ENCODE results near the gene TMEM200A. TPM values are rescaled to one million over a fixed set of nuclear protein-coding genes. Genes with fewer than 3 reads are reported as not detected.
"Not testable (repeated sequence)": the region's sequence is repeated elsewhere in the genome, so short reads cannot be mapped to it uniquely, and the experiment has no call there.

Gene TMEM200A
- total RNA-seq, 1 donor, result 43.1 TPM

DNA sequence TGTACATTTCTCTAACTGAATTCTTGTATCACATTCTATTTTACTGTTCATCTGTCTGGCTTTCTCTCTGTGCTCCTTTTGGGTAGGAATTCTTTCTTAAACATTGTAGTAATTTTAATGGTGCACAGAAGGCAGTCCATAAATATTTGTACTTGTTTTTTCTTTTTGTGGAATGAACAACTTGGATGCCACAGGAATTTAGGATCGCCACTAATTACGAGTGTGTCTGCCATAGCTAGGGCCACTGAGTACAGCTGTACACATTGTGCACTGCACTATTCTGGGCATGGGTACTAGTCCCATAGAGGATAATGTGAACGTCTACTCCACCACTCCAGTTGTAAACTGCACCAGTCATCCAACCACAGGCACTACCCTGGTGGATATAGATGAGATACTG, 39.3 kb upstream of the TMEM200A start:
- TF ChIP-seq, protein P1, sequence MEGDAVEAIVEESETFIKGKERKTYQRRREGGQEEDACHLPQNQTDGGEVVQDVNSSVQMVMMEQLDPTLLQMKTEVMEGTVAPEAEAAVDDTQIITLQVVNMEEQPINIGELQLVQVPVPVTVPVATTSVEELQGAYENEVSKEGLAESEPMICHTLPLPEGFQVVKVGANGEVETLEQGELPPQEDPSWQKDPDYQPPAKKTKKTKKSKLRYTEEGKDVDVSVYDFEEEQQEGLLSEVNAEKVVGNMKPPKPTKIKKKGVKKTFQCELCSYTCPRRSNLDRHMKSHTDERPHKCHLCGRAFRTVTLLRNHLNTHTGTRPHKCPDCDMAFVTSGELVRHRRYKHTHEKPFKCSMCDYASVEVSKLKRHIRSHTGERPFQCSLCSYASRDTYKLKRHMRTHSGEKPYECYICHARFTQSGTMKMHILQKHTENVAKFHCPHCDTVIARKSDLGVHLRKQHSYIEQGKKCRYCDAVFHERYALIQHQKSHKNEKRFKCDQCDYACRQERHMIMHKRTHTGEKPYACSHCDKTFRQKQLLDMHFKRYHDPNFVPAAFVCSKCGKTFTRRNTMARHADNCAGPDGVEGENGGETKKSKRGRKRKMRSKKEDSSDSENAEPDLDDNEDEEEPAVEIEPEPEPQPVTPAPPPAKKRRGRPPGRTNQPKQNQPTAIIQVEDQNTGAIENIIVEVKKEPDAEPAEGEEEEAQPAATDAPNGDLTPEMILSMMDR (IDR thresholded peaks at IDR 0.05; ENCODE audit: extremely low read depth, low read depth, low read length), result no peak
- Histone ChIP-seq H3K9me3 (ENCODE audit: low read depth, low read length) (no peaks in the 10 kb centered on the region), H3K27me3 (ENCODE audit: insufficient read depth, low read length) (no peaks in the 10 kb centered on the region), H3K79me2 (ENCODE audit: insufficient read depth, low read length) (no peaks in the 10 kb centered on the region), H3K4me1 (ENCODE audit: insufficient read depth, low read length) (peaks cover 30% of the 10 kb centered on the region), H3K4me3 (ENCODE audit: insufficient read depth, low read length) (no peak overlapping the region), H3K4me2 (ENCODE audit: insufficient read depth, low read length) (no peak overlapping the region), H3K27ac (ENCODE audit: low read depth, low read length) (no peak overlapping the region), H4K20me1 (ENCODE audit: insufficient read depth, low read length) (no peaks in the 10 kb centered on the region), H3K36me3 (ENCODE audit: insufficient read depth, low read length) (no peaks in the 10 kb centered on the region), H2AFZ (ENCODE audit: low read length) (no peak overlapping the region)
- no peak for DNase-seq (ENCODE audit: insufficient read length, low spot score, missing footprints)

DNA sequence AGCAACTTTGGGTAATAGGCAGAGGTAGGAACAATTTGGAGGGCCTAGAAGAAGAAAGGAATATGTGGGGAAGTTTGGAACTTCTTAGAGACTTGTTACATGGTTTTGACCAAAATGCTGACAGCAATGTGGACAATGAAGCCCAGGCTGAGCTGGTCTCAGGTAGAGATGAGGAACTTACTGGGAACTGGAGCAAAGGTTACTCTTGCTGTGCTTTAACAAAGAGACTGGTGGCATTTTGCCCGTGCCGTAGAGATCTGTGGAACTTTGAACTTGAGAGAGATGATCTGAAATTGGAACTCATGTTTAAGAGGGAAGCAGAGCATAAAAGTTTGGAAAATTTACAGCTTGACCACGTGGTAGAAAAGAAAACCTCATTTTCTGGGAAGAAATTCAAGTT, 28.3 kb upstream of the TMEM200A start:
- no peak overlapping the region for H3K4me3 ChIP-seq (ENCODE audit: insufficient read depth, low read length)
- no peak for DNase-seq (ENCODE audit: insufficient read length, low spot score, missing footprints)
- H2AFZ ChIP-seq (ENCODE audit: low read length), result no peak overlapping the region
- TF ChIP-seq, protein P1 (IDR thresholded peaks at IDR 0.05; ENCODE audit: extremely low read depth, low read depth, low read length), result no peak
- H3K9me3 ChIP-seq (ENCODE audit: low read depth, low read length), result no peaks in the 10 kb centered on the region
- H3K27ac ChIP-seq (ENCODE audit: low read depth, low read length), result no peak overlapping the region
- no peak overlapping the region for H3K4me2 ChIP-seq (ENCODE audit: insufficient read depth, low read length)
- no peaks in the 10 kb centered on the region for H3K79me2 ChIP-seq (ENCODE audit: insufficient read depth, low read length)
- H3K4me1 ChIP-seq (ENCODE audit: insufficient read depth, low read length), result no peaks in the 10 kb centered on the region
- no peaks in the 10 kb centered on the region for H3K27me3 ChIP-seq (ENCODE audit: insufficient read depth, low read length)
- no peaks in the 10 kb centered on the region for H4K20me1 ChIP-seq (ENCODE audit: insufficient read depth, low read length)
- no peaks in the 10 kb centered on the region for H3K36me3 ChIP-seq (ENCODE audit: insufficient read depth, low read length)

DNA sequence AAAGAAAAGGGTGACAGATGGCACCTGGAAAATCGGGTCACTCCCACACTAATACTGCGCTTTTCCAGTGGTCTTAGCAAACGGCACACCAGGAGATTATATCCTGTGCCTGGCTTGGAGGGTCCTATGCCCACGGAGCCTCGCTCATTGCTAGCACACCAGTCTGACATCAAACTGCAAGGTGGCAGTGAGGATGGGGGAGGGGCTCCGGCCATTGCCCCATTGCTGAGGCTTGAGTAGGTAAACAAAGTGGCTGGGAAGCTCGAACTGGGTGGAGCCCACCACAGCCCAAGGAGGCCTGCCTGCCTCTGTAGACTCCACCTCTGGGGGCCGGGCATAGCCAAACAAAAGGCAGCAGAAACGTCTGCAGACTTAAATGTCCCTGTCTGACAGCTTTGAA, 19.5 kb upstream of the TMEM200A start:
- H3K4me1 ChIP-seq (ENCODE audit: insufficient read depth, low read length); H3K27ac ChIP-seq (ENCODE audit: low read depth, low read length); H3K79me2 ChIP-seq (ENCODE audit: insufficient read depth, low read length); H3K9me3 ChIP-seq (ENCODE audit: low read depth, low read length); H3K4me2 ChIP-seq (ENCODE audit: insufficient read depth, low read length); H3K4me3 ChIP-seq (ENCODE audit: insufficient read depth, low read length); H3K27me3 ChIP-seq (ENCODE audit: insufficient read depth, low read length); H3K36me3 ChIP-seq (ENCODE audit: insufficient read depth, low read length); DNase-seq (ENCODE audit: insufficient read length, low spot score, missing footprints); H2AFZ ChIP-seq (ENCODE audit: low read length); H4K20me1 ChIP-seq (ENCODE audit: insufficient read depth, low read length): not testable (repeated sequence)

DNA sequence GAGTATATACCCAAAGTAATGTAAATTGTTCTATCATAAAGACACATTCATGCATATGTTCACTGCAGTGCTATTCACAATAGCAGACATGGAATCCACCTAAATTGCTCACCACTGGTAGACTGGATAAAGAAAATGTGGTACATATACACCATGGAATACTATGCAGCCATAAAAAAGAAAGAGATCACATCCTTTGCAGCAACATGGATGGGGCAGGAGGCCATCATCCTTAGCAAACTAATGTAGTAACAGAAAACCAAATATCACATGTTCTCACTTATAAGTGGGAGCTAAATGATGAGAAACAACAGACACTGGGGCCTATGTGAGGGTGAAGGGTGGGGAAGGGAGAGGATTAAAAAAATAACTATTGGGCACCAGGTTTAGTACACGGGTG, 11.5 kb upstream of the TMEM200A start:
- no peaks in the 10 kb centered on the region for H4K20me1 ChIP-seq (ENCODE audit: insufficient read depth, low read length)
- no peaks in the 10 kb centered on the region for H3K9me3 ChIP-seq (ENCODE audit: low read depth, low read length)
- no peaks in the 10 kb centered on the region for H3K4me1 ChIP-seq (ENCODE audit: insufficient read depth, low read length)
- TF ChIP-seq, protein P1 (IDR thresholded peaks at IDR 0.05; ENCODE audit: extremely low read depth, low read depth, low read length), result no peak
- no peaks in the 10 kb centered on the region for H3K36me3 ChIP-seq (ENCODE audit: insufficient read depth, low read length)
- no peak overlapping the region for H3K4me2 ChIP-seq (ENCODE audit: insufficient read depth, low read length)
- no peak overlapping the region for H2AFZ ChIP-seq (ENCODE audit: low read length)
- H3K27me3 ChIP-seq (ENCODE audit: insufficient read depth, low read length), result no peaks in the 10 kb centered on the region
- no peaks in the 10 kb centered on the region for H3K79me2 ChIP-seq (ENCODE audit: insufficient read depth, low read length)
- no peak overlapping the region for H3K27ac ChIP-seq (ENCODE audit: low read depth, low read length)
- no peak for DNase-seq (ENCODE audit: insufficient read length, low spot score, missing footprints)
- H3K4me3 ChIP-seq (ENCODE audit: insufficient read depth, low read length), result no peak overlapping the region

All from osteoblast (primary cell).